Testis (tissue), 2 donors: ENCODE data around the gene CROCC2.

Source experiments
- POLR2A ChIP-seq: fragments of 450-650 bp; IDR thresholded peaks from one replicate; pipeline ENCODE4 v1.6.1; 2017; ENCODE audit warnings: antibody characterized with exemption, mild to moderate bottlenecking, moderate library complexity
- TF ChIP-seq, protein P1 (sequence below), 3 experiments: fragments of 450-650 bp in 2 of 3; fragments of 200-600 bp in 1 of 3; sonication (generic) in 1 of 3; IDR thresholded peaks; one replicate each; pipeline ENCODE4 v1.5.1; 2016 to 2019; ENCODE audit warnings: antibody characterized with exemption in 3 of 3, mild to moderate bottlenecking in 2 of 3, moderate library complexity in 1 of 3

DNA sequence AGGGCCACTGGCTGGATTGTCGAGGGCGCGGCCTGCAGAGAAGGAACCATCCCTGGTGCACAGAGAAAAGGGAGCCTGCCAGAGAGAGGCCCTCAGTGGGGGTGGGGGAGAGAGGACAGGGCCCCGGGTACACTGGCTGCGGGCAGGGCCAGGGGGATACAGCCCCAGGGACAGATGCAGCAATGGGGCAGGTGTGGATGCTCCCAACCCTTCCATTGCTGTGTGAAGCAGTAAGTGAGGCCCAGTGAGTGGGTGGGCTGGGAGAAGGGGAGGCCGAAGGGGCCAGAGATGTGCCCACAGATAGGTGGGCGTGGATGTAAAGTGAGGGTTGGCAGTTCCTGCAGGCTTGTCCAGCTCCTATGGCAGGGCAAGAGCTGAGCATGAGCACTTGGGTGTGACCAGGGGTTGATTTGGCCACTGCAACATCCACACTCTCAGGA is 30.1 kb upstream of the CROCC2 start:
- TF ChIP-seq POLR2A = no peak
- TF ChIP-seq, protein P1, sequence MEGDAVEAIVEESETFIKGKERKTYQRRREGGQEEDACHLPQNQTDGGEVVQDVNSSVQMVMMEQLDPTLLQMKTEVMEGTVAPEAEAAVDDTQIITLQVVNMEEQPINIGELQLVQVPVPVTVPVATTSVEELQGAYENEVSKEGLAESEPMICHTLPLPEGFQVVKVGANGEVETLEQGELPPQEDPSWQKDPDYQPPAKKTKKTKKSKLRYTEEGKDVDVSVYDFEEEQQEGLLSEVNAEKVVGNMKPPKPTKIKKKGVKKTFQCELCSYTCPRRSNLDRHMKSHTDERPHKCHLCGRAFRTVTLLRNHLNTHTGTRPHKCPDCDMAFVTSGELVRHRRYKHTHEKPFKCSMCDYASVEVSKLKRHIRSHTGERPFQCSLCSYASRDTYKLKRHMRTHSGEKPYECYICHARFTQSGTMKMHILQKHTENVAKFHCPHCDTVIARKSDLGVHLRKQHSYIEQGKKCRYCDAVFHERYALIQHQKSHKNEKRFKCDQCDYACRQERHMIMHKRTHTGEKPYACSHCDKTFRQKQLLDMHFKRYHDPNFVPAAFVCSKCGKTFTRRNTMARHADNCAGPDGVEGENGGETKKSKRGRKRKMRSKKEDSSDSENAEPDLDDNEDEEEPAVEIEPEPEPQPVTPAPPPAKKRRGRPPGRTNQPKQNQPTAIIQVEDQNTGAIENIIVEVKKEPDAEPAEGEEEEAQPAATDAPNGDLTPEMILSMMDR (IDR thresholded peaks at IDR 0.05) = no peak
